GM21367 (cell line): ENCODE results near the gene DNAJC13.
A peak's percentile ranks its signal among the peaks of the same experiment; 100 is the strongest.

Experiments used
- ATAC-seq: cut with Tn5 transposase; IDR thresholded peaks from one replicate; pipeline ENCODE4 v1.9.1; 2021; ENCODE audit not compliant: unreplicated experiment

DNAJC13 gene

DNA sequence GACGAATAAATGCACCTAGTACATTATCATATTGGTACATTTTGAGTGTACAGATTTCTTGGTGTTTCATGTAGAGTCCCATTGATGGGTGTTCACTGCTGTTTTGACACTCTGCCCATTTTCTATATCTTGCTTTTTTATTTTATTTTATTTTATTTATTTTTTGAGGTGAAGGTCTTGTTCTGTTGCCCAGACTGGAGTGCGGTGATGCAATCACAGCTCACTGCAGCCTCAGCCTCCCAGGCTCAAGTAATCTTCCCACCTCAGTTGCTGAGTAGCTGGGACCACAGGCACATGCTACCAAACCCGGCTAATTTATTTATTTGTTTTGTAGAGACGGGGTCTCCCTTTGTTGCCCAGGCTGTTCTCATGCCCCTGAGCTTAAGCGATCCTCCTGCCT is 44.2 kb downstream of the DNAJC13 start:
- no peak for ATAC-seq

DNA sequence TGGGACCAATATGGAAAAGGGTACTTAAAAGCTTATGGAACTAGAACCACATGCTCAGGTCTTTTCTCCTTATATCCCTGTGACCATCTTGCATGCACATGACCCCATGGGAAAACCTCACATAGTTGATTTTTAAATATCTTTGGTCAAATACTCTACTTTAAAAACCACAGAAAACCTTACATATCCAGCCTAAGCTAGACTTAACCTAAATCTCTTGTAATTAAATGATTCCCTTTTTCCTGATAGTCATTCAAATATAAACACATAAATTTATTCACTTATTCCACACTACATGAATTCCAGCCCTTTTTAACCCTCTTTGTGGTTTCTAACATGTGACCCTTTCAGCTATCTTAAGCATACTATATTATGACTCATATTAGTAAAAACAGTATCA is 46.8 kb downstream of the DNAJC13 start:
- no peak for ATAC-seq

DNA sequence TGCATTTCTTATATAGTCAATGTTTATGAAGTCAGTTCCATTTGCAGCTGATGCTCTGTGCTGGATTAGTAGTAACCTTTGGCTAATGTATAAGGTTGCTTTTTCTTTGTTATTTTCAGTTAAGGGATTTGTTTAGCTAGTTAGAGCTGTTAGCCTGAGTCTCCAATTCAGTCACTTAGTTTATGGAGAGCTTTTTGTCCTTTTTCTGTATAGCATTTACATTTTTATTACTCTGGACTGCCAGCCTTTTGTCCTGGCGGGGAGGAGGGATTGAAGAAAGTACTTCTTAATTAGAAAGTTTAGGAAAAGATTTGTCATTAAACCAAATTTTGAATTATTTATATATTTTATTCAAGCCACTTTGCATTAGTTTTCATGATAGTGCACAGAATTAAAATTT is 52.0 kb downstream of the DNAJC13 start:
- ATAC-seq, result no peak

DNA sequence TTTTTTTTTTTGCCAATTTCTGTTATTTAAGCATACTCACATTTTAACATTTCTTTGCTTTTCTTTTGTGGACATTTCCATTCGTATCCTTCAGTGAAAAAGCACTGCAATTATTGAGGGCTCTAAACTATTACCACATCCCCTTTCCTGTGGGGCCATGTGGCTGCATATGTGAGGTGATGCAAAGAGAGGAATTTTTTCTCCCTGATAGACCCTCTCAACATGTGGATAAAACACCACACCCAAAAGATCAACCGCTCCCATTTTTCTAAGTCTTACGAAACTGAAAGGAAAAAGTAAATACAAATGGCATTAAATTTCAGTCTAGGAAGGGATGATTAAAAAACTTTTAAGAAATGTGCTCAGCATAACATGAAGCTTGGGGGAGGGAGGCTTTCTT is 68.8 kb downstream of the DNAJC13 start:
- no peak for ATAC-seq

DNA sequence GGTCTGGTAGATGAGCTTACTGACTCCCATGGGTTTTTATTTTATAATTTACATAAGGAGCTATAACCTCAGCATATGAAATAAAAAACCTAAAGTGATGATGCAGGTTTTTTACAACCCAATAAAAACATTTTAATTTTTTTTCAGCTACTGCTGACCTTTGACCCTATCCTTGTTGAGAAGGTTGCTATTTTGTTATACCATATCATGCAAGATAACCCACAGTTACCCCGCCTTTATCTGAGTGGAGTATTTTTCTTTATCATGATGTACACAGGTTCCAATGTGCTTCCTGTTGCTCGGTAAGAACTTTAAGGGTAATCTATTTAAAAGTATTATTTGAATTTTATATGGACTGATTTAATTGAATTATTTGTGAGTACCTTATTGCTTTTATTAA is 70.8 kb downstream of the DNAJC13 start:
- no peak for ATAC-seq

DNA sequence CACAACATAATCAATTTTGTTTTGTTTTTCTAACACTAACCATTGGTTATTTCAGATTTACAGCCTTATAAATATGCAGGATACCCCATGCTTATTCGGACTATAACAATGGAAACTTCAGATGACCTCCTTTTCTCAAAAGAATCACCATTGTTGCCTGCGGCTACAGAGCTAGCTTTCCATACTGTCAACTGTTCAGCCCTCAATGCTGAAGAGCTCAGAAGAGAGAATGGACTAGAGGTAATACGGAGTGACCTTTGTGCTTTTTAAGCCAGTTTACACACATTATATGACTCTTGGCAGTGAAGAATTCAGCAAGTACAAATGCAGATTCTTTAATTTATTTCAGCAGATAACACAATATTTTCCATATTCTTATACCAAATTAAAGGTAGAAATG is 81.8 kb downstream of the DNAJC13 start:
- ATAC-seq, result no peak

DNA sequence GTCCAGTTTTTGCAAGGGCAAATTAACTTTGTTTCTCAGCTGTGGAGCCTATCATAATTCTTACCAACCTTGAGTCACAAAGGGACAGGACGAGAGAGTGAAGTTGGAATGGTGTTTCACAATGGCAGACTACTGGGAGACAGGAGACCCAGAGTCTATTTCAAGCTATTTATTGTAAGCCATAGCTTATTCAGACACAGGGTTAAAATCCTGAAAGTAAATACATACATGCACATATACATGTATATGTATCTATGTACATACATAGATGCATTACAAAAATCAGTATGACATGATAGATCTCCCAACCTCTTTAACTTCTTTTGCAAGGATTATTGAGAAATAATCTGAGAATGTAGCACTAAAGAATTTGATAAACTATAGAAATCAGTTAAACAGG is 86.3 kb downstream of the DNAJC13 start:
- no peak for ATAC-seq

DNA sequence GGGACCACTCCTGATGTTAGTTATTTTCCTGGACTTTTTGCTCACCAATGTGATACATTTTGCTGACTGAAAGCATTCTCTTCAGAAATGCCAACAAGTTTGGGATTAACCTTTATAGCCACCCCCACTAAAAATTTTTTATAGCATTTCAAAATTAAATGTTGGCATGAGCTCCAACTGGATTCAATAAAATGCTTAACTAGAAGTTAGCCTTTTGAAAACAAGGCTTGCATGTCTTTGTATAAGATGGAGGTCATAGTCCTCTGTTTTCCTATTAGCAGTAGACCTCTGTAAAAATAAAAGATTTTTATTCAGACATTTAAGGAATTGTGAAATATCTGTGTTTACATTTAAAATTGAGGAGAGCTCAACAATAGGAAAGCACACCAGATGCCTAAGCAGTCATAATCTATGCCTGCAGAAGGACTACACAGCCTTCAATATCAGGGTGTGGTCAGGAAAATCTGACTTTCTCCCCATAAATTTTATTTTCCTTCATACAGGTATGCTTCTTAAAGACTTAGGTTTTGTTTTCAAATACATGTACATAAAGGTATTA is 87.2 kb downstream of the DNAJC13 start:
- ATAC-seq, result no peak

DNA sequence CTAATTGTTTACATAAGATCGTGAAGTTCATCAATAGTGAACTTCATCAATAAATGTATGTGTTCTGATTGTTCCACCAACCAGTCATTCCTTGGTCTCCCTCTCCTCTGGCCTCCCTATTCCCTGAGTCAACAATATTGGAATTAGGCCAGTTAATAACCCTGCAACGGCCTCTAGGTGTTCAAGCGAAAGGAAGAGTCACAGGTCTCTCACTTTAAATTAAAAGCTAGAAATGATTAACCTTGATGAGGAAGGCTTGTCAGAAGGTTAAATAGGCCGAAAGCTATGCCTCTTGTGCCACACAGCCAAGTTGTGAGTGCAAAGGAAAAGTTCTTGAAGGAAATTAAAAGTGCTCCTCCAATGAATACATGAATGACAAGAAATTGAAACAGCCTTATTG is 90.4 kb downstream of the DNAJC13 start:
- ATAC-seq, result no peak

DNA sequence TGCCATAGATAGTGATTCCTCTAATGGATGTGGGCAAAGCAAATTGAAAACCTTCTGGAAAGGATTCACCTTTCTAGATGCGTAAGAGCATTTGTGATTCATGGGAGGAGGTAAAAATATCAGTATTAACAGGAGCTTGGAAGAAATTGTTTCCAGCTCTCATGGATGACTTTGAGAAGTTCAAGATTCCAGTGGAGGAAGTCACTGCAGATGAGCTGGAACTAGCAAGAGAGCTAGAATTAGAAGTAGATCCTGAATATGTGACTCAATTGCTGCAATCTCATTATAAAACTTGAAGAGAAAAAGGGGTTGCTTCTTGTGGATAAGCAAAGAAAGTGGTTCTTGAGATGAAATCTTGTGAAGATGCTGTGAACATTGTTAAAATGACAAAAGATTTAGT is 91.8 kb downstream of the DNAJC13 start:
- ATAC-seq, result no peak

DNA sequence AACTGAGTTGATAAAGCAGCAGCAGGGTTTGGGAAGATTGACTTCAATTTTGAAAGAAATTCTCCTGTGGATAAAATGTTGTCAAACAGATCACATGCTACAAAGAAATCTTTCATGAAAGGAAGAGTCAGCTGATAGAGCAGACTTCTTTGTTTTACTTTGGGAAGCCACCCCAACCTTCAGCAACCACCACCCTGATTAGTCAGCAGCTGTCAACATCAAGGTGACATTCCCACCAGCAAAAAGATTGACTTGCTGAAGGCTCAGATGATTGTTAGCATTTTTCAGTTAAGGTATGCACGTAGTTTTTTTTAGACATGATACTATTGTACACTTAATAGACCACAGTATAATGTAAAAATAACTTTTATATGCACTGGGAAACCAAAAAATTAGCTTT is 92.2 kb downstream of the DNAJC13 start:
- ATAC-seq, result no peak

DNA sequence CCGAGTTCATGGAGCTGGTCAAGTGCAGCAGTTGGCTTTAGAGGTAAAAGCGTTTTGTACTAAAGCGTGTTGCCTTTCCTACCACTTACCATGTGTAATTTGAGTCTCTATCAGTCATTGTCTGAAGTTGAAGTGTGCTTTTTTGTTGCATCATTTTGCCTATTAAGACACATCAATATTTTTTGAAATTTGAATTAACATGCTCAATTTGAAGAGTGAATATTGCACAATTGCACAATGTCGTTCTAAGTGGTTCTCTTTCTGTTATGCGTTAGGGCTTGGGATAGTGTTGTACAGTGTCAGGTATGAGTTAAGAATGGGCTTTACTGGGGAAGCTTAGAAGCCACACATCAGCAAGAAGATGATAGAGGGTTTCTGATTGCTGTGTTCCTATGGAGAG is 95.8 kb downstream of the DNAJC13 start:
- ATAC-seq, result no peak

DNA sequence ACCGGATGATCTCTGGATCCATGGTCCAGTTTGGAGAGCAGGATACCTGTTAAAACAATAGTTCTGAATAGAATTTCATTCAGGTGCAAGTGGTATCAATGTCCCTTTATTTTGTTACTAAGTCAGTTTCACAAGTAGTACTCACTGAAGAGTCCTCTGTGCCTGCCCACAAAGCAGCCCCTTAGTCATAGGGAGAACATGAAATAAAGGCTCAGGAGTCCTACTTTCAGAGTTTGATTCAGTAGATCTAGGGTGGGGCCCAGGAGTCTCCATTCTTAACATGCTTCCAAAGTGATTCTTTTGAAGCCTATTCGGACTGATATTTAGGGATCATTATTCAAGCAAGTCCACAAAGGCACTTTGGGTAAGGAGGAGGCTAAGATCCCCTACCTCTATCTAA is 100.0 kb downstream of the DNAJC13 start:
- ATAC-seq, result no peak

DNA sequence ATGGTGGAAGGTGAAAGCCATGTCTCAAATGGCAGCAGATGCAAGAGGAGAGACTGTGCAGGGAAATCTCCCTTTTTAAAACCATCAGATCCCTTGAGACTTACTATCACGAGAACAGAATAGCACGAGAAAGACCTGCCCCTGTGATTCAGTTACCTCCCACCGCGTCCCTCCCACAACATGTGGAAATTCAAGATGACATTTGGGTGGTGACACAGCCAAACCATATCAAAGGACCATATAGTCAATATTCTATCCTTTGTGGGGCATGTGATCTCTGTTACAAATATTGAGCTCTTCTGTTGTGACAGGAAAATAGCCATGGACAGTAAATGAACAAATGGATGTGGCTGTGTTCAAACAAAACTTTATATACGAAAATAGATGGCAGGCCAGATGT is 102.6 kb downstream of the DNAJC13 start:
- no peak for ATAC-seq

DNA sequence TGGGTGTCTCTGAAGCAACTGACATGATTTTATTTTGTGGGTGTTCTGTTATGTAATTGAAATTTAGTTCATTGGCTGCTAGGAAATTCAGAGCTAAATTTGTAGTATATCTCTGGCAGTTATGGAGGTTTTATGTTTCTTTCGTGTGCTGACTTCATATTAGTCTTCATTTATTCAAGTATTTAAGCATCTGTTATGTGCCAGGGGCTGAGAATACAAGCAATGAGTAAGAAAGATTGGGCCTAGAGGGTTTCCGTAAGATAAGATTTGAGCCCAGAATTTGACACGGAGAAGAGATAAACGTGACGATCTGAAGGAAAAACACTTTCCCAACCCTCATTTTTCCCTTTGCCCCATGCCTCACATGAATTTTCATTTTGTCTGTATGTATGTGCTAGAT is 104.6 kb downstream of the DNAJC13 start:
- no peak for ATAC-seq

DNA sequence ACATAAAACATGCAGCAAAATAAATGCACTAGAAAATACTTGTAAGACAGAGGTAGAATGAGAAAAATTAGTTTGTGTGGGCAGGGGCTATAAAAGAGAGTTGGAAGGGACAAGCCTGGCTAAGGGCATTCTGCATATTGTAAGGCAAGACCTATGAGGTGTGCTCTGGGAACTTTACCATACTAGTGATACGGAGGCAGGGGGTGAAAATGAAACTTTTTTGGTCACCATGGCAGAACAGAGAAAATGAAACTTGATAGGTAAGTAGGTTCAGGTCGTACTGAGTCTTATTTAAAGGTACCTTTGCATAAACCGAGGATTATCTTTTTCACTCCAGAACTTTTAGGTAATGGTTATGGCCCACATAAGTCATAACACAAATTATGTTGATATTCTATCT is 105.1 kb downstream of the DNAJC13 start:
- peak; percentile 87 for ATAC-seq

DNA sequence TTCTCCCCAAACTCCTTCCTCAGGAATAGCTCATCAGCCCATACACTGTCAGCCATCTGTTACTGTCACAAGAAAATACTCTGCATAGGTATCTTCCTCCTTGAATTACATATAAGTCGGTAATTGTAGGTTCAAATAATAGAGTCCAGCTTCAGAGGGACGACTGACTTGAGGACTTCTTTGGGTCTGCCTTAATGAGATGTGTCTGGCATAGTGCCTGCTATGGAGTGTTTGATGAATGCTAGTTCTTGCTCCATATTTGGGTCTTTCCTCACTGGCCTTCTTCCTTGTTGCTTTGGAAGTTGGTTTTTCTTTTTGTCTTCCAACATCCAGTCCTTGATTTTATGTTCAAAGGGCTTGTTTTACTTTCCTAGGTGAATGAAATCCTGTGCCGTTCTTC is 113.3 kb downstream of the DNAJC13 start:
- ATAC-seq, result no peak

DNA sequence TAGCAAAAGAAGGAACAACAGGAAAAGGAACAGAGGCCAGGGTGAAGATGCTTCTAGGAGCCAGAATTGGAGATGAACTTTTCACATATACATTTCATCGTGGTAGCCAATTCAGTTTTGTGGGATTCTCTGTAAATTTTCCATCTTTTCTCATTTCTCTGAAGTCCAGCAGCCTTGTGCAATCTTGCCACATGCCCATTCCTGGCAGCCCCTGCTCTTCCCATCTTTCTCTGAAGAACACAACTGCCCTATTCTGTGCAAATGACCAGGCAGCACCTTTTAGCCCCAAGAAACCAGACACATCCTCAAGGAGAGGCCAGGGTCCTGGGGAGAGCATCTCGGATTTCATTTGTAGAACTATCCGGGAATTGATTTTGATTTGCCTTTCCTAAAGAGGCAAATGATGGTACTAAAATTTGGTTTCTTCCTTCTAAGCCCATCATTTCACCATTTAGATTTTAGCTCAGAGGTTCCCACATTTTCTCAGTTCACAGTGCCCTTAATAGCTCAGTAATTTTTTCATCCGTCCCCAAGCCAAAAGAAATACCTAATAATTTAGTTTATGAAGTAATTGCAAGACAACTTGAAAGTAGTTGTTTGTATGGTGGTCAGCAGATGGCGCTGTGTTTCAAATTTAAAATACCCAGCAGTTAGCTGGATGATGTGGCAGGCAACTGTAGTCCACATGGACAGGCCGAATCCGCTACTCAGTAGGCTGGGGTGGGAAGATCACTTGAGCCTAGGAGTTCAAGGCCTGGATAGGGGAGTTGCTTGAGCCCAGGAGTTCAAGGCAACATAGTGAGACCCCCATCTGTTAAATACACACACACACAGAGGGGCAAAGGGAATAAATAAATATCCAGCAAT is 118.5 kb downstream of the DNAJC13 start:
- ATAC-seq, result no peak

DNA sequence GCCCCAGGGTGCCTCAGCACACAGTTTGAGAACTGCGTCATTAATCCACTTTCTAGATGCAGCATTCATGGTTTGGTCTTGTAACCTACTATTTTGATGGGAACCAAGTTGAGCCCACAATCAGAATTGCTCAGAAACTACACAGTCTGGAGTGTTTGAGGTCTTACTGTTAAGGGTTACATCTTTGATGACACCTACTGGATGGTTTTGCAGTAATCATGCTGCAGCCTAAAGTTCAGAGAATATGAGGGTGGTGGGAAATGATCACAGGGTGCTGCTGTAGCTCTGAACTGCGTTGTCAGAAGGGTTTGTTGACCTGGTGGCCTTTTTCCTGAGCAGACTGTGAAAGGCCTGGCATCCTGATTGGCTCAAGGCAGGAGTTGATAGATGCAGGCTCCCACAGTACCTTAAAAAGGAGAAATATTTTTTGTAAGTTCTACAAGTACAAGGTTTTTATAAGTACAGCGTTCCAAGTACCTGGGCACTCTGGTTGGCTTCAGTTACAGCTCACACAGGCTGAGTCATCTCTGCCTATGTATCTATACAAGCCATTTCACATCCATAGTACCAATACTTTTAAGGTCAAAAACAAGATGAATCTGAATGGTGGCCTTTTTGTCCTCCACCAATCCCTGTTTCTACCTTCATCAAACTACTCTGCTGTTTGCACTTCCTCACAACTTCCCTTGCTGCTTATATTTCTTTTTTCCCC is 119.3 kb downstream of the DNAJC13 start:
- ATAC-seq, result no peak

DNA sequence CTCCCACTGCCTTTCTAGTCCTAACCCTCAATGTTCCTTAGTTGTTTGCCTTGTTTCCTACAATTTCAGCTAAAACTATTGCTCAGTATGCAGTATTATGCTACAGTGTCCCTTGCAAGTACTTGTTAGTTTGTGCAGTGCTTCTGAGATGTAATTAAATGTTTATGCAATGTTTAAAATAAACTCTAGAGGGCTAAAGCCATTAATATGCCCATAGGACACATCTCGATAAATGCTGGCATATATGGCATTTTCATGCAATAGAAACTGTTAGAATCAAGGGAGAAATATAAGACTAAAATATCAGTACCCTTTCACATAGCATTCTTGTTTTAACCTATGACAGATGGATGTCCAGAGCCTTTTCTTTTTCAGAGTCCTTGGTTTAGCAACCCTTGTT is 120.0 kb downstream of the DNAJC13 start:
- ATAC-seq, result no peak

DNA sequence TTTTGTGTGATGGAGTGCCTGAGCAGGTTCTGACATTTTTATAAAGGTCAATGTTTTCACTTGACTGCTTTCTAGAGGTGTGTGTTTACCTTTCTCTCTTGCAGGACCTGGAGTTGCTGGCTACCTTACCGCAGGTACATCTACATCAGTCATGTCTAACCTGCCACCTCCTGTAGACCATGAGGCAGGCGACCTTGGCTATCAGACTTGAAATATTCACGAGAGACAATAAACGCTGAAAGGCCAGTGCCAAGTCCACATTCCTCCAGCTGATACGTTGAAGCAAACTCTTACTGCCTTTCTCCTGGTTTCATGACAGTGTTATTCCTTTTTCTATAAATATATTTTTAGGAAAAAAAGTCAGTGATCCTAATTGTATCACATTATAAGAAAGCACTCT is 120.8 kb downstream of the DNAJC13 start:
- ATAC-seq, result no peak

DNA sequence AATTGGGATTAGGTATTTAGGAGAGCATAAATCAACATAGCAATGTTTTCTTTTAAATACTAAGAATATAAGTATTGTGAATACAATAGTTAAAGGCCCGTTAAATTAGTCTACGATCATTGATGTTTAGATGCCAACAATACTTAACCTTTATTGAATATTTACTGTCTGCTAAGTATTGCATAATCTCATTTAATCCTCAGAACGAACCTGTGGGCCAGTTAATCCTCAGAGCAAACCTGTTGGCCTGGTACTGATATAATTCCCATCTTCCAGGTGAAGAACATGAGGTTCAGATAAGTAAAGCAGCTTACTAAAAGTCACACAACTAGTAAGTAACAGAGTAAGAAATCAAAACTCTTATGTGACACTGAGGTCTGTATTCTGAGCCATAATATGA is 122.4 kb downstream of the DNAJC13 start:
- no peak for ATAC-seq
